ENCODE data around the gene GATD1. TPM values are rescaled to one million over a fixed set of nuclear protein-coding genes. Genes with fewer than 3 reads are reported as not detected.
A peak's percentile ranks its signal among the peaks of the same experiment; 100 is the strongest.

Gene GATD1
- total RNA-seq, 2 donors from 2014 or later, result 33.0 to 38.8 TPM

DNA sequence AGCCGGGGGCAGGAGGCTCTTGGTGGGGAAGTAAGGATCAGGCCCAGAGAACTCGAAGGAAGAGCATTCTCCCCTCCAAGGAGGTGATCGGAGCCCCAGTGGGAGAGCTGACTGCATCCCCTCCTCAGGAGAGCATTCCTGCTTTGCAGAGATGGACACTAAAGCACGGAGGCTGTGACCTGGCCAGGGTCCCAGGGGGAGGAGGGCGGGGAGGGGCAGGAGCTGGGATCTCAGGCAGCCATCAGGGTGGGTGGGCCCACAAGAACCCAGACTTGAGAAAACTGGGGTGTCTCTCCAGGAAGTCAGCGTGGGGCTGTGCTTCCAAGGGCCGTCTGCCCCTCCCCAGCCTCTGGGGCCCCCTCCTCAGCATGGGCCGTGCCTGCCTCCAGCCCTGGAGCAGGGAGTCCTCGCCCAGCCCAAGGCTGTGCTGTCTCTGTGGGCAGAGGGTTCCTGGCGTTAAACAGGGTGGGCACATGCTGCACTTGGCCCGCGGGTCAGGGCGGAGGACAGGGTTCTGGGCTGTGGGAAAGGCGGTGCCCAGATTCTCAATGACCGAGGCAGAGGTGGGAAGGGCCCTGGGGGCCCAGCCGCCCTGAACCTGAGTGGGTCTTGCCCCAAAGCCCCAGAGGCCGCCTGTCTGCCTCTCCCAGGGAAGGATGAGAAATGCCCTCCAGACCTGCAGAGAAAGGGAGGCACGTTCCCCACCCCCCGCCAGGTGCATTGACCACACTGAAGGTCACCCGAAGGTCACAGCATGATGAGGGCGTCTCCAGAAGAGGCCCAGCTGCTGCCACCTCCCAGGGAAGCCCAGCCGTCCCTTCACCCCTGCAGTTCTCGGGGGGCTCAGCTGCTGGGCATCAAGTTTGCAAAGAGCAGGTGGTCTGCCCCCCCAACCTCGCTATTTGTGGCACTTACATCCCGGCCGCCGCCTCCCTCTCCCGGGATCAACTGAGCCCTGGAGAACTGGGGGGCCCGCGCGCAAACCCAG lies 12.0 kb upstream of the GATD1 start:
- DNase-seq (ENCODE audit: low spot score), result no peak
- intact Hi-C loops (cut with DNase I), result no loop called here

DNA sequence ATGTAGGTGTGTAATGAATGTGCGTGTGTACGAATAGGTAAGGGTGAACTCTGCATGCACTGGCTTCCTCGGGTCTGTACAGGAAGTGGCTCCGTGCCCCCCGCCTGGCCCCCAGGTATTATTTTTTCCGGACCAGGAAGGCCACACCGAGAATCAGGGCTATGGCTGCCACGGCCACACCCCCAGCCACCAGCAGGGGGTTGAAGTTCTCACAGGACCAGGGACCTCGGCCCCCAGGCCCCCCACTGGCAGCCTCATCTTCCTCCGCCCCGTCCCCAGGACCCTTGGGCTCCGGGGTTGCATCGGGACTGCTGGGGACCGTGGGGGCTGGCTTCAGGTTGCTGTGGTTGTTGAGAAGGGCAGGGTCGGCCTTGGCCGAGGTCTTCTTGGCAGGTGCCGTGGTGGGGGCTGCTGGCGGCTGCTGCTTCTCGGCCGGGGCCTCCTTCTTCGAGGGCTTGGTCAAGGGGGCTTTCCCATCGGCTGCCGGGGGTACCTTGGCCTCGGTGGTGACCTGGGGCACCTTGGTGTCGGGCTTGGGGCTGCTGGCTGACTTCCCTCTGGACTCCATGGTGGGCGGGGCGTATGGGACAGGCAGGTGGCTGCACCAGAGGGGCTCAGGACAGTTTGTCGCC lies 10.8 kb upstream of the GATD1 start:
- intact Hi-C loops (cut with DNase I), result no loop called here
- DNase-seq (ENCODE audit: low spot score), result no peak

DNA sequence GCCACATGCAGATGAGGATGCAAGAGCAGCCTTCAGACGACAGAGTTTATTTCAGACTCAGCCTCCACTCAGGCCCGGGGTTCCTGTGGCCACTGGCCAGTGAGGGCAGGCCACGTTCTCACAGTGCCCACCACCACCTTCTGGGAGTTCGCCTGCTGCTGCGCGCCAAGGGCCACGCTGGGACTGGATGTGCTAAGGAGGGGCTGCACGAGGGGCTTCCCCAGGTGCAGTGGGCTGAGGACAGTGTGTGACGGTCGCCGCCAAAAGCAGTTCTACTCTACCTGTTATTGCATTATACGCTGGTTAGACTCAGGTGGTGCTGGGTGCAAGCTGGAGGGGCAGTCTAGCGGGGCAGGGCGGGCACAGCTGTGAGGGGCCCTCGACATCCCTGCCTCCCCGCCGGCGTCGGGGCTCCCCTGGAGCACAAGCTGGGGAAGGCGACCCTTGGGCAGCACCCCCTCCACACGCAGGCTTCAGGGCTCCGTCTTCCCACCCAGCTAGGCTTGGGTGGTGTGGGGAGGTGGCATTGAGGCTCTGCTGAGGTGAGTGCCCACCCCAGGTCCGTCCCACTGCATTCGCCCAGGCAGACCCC lies 9.9 kb upstream of the GATD1 start:
- intact Hi-C loops (cut with DNase I), result no loop called here
- no peak for DNase-seq (ENCODE audit: low spot score)

DNA sequence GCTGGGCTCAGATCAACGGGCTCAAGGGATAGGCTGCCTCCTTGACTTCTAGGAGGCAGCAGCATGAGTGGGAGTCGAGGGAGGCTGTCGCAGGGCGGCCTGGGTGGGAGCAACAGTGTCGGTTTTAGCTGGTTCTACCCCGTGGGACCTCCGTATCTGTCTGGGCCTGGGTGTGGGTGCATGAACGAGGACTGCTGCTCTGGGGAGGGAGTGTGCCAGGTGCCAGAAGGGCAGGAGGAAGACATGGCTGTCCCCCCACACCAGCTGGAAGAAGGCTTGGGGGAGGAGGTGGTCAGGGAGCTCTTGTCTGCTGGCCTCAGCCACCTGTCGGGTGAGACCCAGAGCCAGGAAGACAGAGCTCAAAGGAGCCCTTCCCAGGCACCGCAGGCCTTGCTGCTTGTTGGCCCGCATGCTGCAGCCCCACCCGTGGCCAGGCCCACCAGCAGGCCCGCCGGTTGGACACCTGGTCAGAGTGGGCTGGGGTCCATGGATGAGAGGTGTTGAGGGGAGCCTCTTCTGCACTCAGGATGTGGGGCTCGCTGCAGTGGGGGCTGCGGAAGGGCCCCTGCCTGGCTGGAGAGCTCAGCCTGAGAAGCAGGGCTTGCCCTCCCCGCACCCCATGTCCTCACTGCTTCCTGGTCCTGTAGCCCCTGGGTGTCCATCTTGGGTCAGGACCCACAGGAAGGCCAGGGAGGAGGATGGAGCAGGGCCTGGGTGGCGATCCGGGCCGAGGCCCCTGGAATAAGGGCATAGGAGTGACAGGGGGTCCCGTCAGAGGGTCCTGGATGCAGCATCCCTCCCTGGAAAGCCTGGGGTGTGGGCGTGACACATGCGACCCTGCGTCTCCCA lies 9.2 kb upstream of the GATD1 start:
- no peak for DNase-seq (ENCODE audit: low spot score)
- intact Hi-C loops (cut with DNase I), result no loop called here

DNA sequence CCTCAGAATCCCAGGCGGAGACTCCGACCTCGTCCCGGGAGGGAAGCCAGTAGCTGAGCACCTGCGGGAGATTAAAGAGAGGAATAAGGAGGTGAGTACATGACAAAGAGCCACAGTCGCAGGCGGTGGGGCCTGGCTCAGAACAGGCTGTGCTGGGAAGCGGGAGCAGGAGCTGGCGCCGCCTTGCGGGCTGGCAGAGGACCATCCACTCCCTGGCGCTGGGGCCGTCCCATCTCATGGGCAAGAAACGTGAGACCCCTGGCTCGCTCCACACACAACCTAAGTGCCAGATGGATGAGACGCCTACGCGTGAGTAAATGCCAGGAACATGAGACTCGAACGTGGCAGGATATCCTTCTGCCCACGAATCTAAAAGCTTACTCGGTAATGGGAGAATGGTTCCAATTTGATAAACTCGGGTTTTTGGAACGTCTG lies 6.3 kb upstream of the GATD1 start:
- DNase-seq (ENCODE audit: low spot score), result peak; percentile 93
- intact Hi-C loops (cut with DNase I), result no loop called here

DNA sequence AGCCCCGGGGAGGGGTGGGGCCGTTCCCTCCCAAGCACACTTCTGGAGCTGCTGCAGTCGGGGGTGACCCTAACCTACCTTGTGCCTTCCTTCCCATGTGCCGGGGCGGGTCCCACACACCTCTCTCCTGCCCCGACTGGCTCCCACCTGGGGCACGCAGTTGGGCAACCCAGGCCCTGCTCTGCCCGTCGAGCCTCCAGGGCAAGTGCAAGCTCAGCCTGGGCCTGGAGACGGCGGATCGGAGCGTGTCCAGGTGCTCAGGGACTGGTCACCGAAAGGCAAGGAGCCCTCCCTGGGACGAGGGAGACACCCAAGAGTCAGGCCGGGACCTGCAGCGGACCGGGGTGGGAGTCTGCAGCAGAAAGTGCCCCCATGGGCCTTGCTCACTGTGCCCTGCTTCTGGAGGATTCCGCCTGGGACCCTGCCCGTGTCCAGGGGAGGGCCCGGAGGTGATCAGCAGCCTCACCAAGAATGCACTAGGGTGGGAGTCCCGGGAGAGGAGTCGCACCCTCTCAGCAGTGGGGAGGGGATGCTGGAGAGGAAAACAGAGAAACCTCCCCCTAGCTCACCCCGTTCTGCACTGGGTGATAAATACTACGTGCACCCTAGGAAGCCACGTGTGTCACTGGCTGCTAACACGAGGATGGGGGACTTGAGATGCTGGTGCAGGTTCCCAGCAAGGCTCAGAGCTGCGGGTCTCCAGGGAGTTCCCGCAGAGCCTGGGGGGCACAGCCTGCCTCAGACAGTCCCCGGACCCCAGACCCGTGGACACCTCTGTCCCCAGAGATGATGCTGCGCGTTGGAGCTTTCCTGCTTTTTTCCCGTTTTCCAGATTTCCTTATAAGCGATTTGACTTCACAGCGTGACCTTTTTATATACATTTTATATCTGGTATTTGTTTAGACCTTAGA lies 5.2 kb upstream of the GATD1 start:
- no peak for DNase-seq (ENCODE audit: low spot score)
- intact Hi-C loops (cut with DNase I), result no loop called here

DNA sequence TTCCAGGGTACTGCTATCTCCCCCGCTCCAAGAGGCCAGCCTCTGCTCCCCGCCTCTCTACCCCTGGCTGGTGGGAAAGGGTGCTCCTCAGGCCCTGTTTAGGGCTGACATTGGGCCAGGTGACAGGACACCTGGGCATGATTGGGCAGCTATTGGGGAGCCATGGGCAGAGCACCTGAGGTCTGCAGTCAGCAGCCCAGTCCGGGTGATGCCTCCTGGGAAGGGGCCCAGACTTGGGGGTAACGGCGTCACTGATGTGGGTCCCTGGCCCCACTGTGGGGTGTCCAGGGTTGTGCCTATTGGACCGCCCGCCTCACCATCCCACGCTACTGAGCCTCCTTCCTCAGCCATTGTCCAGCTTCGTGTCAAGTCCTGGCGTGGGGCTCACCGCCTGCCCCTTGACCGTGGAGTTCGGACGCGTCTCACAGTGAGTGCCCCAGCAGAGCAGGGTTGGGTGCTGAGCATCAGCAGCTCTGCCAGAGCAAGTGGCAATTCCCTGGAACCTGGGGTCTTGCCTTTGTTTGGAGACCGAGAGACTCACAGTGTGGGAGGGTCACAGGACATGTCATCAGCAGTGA lies 2.8 kb upstream of the GATD1 start:
- intact Hi-C loops (cut with DNase I), result no loop called here

DNA sequence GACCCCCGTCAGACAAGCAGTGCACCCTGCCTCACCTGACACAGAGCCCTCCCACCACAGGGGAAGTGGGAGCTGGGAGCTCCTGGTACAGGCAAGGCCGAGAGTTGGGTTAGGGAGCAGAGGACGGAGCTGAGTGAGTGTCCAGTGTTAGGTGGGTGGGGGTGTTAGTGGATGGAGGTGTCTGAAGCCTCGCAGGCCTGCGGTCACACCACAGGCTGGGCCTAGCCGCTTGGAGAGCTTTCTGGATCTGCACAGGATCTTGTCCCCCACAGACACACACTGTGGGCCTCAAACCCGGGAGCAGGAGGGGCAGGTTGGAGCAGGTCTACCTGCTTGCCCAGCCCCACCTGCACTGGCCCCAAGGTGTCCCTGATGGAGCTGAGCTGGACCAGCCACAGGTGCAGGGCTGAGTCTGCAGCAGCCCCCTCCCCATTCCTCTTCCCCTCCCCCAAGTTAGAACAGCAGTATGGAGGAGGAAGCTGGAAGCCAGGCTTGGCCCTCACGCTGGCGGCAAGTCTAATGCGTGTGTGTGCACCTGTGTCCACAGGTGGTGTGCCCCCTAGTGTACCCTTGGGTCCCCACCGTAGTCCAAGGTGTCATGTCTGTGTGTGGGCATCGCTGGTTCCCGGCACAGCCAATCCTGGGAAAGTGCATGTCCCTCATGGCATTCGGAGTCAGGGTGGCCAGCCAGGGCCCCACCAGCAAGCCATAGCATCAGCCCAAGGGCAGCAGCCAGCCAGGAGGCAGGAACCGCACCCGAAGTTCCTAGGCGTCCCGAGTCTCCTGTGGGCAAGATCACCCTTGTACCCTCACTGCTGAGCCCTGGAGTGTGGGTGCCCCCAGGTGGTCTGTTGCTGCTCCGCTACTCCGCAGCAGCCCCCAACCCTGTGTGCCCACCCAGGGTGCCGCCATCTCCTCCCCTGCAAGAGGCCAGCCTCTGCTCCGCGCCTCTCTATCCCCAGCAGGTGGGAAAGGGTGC lies 2.0 kb upstream of the GATD1 start:
- intact Hi-C loops (cut with DNase I), result no loop called here
- DNase-seq (ENCODE audit: low spot score), result no peak

More for the DNA sequence above, 2.8 kb upstream of the GATD1 start:
- no peak for DNase-seq (ENCODE audit: low spot score)

DNA sequence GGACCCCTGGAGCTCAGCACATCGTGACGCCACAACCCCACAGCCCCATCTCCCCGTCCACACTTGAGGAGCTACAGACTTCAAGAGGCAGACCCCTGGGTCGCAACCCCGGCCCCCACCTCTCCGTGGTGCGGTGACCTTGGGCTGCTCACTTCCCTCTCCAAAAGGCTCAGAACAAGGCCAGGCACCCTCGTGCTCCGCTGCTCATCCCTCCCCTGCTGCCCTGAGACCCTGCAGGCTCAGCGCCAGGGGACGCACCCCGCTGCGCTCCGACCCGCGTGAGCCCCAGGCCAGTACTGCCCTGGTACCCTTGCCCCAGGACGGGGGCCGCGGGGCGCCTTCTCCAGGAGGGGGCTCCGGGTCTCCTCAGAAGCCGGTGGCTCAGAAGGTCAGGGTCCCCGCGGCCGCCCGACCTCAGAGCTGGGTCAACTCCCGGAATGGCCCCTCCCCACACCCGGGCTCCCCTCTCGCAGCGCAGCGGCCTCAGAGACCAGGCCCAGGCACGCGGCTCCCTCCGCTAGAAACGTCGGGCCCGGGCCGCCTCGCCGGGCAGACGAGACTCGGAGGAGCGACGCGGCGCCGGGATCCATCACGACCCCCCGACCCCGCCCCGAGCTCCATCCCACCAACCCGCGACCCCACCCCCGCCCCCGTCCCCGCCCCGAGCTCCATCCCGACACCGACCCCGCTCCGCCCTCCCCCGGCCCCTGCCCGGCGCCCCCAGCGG lies 563 bp downstream of the GATD1 start:
- intact Hi-C loops (cut with DNase I), result no loop called here

DNA sequence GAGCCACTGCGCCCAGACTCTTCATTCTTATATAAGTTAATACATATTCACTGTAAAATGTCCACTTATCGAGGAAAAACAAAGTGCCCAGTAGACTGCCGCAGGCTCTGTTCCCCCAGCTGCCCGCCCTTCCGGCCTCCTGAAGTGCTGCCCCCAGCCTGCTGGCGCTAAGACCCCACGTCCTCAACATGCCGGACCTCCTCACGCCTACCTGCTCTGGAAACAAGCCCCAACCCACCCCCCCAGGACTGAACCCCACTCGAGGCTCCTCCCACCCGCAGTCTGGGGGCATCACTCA lies 1.1 kb downstream of the GATD1 start:
- intact Hi-C loops (cut with DNase I), result no loop called here

More for the DNA sequence above, 563 bp downstream of the GATD1 start:
- DNase-seq (ENCODE audit: low spot score), result no peak

DNA sequence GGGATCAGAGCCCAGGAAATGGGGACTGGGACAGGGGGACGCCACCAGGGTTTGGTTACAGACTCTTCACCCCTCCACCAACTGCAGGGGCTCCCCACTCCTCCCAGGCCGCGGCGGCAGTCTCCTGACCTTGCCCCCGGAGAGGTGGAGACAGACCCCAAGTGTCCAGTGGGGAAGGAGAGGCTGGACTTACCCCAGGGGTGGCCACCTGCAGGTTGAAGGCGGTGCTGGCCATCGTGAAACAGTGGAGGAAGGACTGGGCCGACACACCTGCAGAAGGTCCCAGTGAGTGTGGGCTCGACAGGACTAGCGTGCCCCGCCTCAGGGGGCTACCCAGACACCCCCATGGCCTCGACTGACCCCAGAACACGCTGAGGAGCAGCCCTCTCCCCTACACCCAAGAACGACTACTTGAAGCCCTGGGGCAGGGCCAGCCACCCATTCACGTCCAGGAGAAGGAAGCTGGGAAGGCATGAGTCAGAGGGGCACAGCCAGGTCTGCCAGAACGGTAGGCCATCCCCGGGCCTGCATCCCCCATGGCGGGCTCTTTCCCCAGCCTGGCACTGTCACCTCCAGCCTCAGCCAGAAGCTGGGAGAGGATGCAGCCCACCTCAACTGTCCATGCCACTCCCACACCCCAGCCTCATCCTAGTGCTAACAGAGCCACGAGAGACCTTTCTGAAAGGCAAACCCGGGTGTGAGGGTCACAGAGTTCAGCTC lies 2.3 kb downstream of the GATD1 start:
- intact Hi-C loops (cut with DNase I), result no loop called here
- peak; percentile 76 for DNase-seq (ENCODE audit: low spot score)

More for the DNA sequence above, 1.1 kb downstream of the GATD1 start:
- DNase-seq (ENCODE audit: low spot score), result no peak

DNA sequence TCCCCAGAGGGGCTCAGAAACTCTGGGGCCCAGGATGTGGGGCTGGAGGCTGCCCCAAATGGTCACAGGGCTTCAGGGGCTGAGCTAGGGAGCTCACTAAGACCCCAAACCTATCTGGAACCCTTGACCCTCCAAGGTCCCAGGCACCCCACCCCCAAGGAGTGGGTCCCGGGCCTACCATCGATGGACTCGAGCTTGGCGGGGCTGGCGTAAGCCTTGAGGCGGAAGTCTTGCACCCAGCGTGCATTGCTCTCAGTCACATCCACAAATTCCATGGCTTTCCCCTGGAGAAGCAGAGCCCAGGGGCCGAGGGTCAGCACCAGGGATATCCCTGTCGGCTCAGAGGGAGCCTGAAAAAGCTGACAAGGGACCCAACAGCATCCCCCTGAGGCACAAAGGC lies 3.5 kb downstream of the GATD1 start:
- DNase-seq (ENCODE audit: low spot score), result peak; percentile 69
- intact Hi-C loops (cut with DNase I), result no loop called here

DNA sequence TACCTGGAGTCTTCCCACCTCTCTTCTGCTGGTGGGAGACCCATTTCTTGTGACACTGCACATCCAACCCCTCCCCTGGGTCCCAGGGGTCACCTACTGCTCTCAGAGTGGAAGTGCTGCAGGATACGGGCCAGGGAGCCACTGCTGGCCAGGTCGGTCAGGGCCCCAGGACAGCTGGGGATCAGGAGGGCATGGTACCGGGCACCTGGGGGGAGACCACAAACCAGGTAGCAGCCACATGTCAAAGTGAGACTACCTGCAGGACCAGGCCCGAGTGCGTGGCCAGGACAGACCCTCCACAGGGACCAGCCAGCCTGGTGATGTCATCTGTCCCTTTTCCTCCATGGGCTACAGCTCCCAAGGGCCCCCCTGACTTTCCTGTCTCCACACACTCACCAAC lies 3.9 kb downstream of the GATD1 start:
- peak; percentile 65 for DNase-seq (ENCODE audit: low spot score)
- intact Hi-C loops (cut with DNase I), result no loop called here

DNA sequence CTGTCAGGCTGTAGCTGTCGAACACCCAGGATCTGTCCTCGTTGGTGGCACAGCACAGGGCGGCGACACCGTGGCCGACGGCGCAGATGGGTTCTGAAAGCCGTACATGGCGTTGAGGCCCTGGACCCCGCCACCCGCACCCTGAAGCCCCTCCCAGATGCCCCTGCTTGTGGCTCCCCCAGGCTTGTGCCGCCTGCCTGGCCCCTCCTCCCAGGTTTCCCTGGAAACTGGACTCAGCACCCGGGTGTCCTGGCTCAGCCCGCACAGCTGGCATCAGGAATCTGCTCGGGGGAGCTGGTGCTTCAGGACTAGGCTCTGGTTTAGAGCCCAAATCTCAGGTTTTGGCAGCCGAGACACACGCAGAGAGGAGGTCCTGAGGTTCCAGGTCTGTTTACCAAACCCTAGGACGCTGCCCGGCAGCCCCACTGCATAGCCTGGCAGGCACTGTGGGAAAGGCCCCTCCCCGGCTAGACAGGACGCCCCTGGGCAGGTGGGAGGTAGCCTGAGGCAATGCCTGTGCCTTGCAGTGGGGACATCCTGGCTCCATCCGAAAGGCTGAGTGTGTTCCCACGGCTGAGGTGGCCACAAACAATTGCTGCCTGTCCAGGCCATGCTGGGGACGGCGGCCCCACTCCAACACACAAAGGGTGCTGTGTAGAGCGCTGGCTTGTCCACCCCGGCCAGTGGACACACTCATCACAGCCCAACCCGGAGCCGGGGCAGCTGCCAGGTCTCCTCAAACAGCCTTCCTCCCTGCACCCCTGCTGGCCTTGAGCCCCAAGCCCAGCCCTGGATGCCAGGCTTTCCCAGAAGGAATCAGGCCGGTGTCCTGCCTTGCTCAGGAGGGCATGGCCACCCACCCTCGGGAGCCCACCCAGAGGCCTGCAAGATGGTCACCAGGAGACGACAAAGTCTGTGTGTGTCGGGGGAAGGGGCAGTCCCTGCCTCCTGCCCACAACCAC lies 4.6 kb downstream of the GATD1 start:
- DNase-seq (ENCODE audit: low spot score), result peak; percentile 74
- intact Hi-C loops (cut with DNase I), result no loop called here
